Endodermal cell (in vitro differentiated cells): Measurements from ENCODE around the gene ZBTB34. TPM values are rescaled to one million over a fixed set of nuclear protein-coding genes. Genes with fewer than 3 reads are reported as not detected.
"Not testable (repeated sequence)": the region's sequence is repeated elsewhere in the genome, so short reads cannot be mapped to it uniquely, and the experiment has no call there.

ENCODE experiments used
- DNase-seq: peaks from one replicate; pipeline ENCODE4 v3.0.0-alpha.2; 2017
- H3K27ac ChIP-seq: 2 replicates; pipeline ENCODE4 v1.5.1; 2013; ENCODE audit warnings: mild to moderate bottlenecking, low read depth, low read length, moderate library complexity
- H3K27me3 ChIP-seq: 2 replicates; pipeline ENCODE4 v1.6.1; 2013; ENCODE audit warnings: mild to moderate bottlenecking, low read length, moderate library complexity; ENCODE audit not compliant: insufficient read depth, control insufficient read depth, poor library complexity, severe bottlenecking
- H3K36me3 ChIP-seq: 2 replicates; pipeline ENCODE4 v1.7.0; 2013; ENCODE audit warnings: mild to moderate bottlenecking, low read length, moderate library complexity; ENCODE audit not compliant: control insufficient read depth, insufficient read depth
- H3K4me1 ChIP-seq: one replicate; pipeline ENCODE4 v1.7.0; 2013; ENCODE audit warnings: low read length; ENCODE audit not compliant: control insufficient read depth, insufficient read depth
- H3K4me3 ChIP-seq: 2 replicates; pipeline ENCODE4 v1.5.1; 2013; ENCODE audit warnings: mild to moderate bottlenecking, low read length, moderate library complexity
- H3K9ac ChIP-seq: 2 replicates; pipeline ENCODE4 v1.6.1; 2013; ENCODE audit warnings: mild to moderate bottlenecking, low read length, moderate library complexity; ENCODE audit not compliant: poor library complexity, severe bottlenecking; ENCODE audit errors: extremely low read depth
- H3K9me3 ChIP-seq: 2 replicates; pipeline ENCODE4 v1.6.1; 2013; ENCODE audit warnings: mild to moderate bottlenecking, low read length, moderate library complexity; ENCODE audit not compliant: control insufficient read depth
- H3K27ac Mint-ChIP-seq: 2 replicates; pipeline ENCODE4 v1.8.0; 2020; ENCODE audit warnings: mixed read lengths
- H3K27me3 Mint-ChIP-seq: 2 replicates; pipeline ENCODE4 v1.8.0; 2021; ENCODE audit warnings: mild to moderate bottlenecking, mixed read lengths; ENCODE audit not compliant: insufficient read depth
- H3K36me3 Mint-ChIP-seq: 2 replicates; pipeline ENCODE4 v1.8.0; 2020; ENCODE audit warnings: low read depth, mixed read lengths
- H3K4me1 Mint-ChIP-seq: 2 replicates; pipeline ENCODE4 v1.8.0; 2020; ENCODE audit warnings: mixed read lengths
- H3K4me3 Mint-ChIP-seq: 2 replicates; pipeline ENCODE4 v1.8.0; 2020; ENCODE audit warnings: mild to moderate bottlenecking, moderate library complexity, mixed read lengths
- H3K9me3 Mint-ChIP-seq: 2 replicates; pipeline ENCODE4 v1.8.0; 2020; ENCODE audit warnings: mild to moderate bottlenecking, mixed read lengths
- CTCF ChIP-seq: fragments of 200-600 bp; sonication (generic); conservative IDR thresholded peaks from 2 replicates; pipeline ENCODE4 v1.5.0; 2021; ENCODE audit warnings: antibody characterized with exemption, mild to moderate bottlenecking
- WGBS, 2 experiments: methylation state at CpG; one replicate each; pipeline versions ENCODE4 v1.1.5 to v1.1.7; 2013; ENCODE audit warnings: missing lambda C conversion rate in 2 of 2, mixed read lengths in 1 of 2; ENCODE audit not compliant: insufficient coverage in 1 of 2, insufficient read length in 1 of 2; 5-methylcytosine and 5-hydroxymethylcytosine counted together
- total RNA-seq, 2 donors: library from RNA; stranded (reverse); fragmentation: NEBNext Ultra II Directional in 1 of 2; extraction: Animal tissue kit (Norgen Biotek cat#: 25700) in 1 of 2; gene quantifications; 2 replicates in 1 of 2; 3 replicates in 1 of 2; pipeline ENCODE4 v1.2.1, GENCODE V29; 2021

ZBTB34 gene
- total RNA-seq, 2 donors from 2014 or later, result 19.7 to 24.9 TPM

DNA sequence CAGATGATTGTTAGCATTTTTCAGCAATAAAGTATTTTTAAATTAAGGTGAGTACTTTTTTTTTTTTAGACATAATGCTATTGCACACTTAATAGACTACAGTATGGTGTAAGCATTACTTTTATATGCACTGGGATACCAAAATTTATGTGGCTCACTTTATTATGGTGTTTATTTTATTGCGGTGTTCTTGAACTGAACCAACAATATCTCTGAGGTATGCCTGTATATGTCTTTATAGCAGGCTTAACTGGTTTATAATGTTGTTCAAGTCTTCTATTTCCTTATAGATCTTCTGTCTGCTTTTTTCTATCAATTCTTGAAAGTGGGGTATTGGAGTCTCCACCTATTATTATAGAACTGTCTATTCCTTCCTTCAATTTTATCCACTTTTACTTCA is 37.6 kb upstream of the ZBTB34 start:
- Mint-ChIP-seq H3K27me3 (no peaks in the 10 kb centered on the region), H3K9me3 (peaks cover 25% of the 10 kb centered on the region), H3K4me3 (no peak overlapping the region), H3K4me1 (peaks cover 7% of the 10 kb centered on the region), H3K27ac (no peak overlapping the region), H3K36me3 (peaks cover 74% of the 10 kb centered on the region)
- no peak overlapping the region for H3K9ac ChIP-seq
- DNase-seq, result no peak
- no peaks in the 10 kb centered on the region for H3K4me1 ChIP-seq
- H3K36me3 ChIP-seq, result peaks cover 56% of the 10 kb centered on the region
- H3K27ac ChIP-seq, result no peak overlapping the region
- H3K9me3 ChIP-seq, result peaks cover 28% of the 10 kb centered on the region
- no peak overlapping the region for H3K4me3 ChIP-seq
- 91% methylated on average over 1 of the region's 1 CpG; no CpG with 5 or more reads in 1 of the 2 experiments for WGBS, 2 experiments
- H3K27me3 ChIP-seq, result no peaks in the 10 kb centered on the region
- no peak for TF ChIP-seq CTCF

DNA sequence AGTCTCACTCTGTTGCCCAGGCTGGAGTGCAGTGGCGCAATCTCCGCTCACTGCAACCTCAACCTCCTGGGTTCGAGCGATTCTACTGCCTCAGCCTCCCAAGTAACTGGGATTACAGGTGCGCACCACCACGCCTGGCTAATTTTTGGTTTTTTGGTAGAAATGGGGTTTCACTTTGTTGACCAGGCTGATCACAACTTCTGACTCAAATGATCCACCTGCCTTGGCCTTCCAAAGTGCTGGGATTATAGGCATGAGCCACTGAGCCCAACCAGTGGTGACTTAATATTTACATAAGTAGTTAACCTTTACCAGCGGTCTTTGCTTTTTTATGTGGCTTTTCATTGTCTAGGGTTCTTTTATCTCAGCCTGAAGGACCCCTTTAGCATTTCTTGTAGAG is 36.4 kb upstream of the ZBTB34 start:
- H3K27me3 Mint-ChIP-seq, result not testable (repeated sequence)
- WGBS, 2 experiments, result 86 to 95% methylated on average over 6 to 7 of the region's 7 CpGs

DNA sequence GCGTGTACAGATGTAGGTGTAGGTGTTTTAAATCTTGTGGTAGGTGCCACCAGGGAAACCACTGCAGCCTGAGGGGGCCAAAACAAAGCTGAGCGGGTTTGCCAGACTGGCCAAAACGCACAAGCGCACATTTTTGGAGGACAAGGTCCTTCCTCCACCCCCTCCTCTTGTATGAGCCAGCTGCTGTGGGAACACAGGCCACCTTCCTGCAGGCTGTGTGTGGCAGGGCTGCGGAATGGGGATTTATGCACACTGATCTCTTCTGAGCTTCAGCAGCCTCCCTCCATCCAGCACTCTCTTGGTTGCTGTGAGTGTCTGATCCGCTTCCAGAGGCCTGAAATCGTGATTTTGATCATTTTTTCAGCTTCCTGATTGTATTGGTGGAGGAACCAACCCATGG is 33.2 kb upstream of the ZBTB34 start:
- H3K36me3 ChIP-seq, result peaks cover 30% of the 10 kb centered on the region
- H3K4me1 Mint-ChIP-seq, result peaks cover 7% of the 10 kb centered on the region
- no peaks in the 10 kb centered on the region for H3K27me3 ChIP-seq
- H3K4me1 ChIP-seq, result no peaks in the 10 kb centered on the region
- no peaks in the 10 kb centered on the region for H3K9me3 ChIP-seq
- 93 to 97% methylated on average over 3 to 7 of the region's 7 CpGs for WGBS, 2 experiments
- H3K9me3 Mint-ChIP-seq, result no peaks in the 10 kb centered on the region
- no peak overlapping the region for H3K27ac Mint-ChIP-seq
- no peak overlapping the region for H3K9ac ChIP-seq
- TF ChIP-seq CTCF, result no peak
- no peaks in the 10 kb centered on the region for H3K27me3 Mint-ChIP-seq
- no peak overlapping the region for H3K4me3 ChIP-seq
- H3K4me3 Mint-ChIP-seq, result no peak overlapping the region
- no peak overlapping the region for H3K27ac ChIP-seq
- DNase-seq, result no peak
- peaks cover 47% of the 10 kb centered on the region for H3K36me3 Mint-ChIP-seq

More for the DNA sequence above, 36.4 kb upstream of the ZBTB34 start:
- not testable (repeated sequence) for H3K4me3 ChIP-seq, DNase-seq, H3K27ac ChIP-seq, H3K9ac ChIP-seq, H3K4me1 Mint-ChIP-seq, H3K27me3 ChIP-seq, H3K4me3 Mint-ChIP-seq, H3K4me1 ChIP-seq
- Mint-ChIP-seq H3K9me3 (peaks cover 14% of the 10 kb centered on the region), H3K36me3 (peaks cover 66% of the 10 kb centered on the region), H3K27ac (peak overlapping the region; percentile 48)
- Histone ChIP-seq H3K9me3 (peaks cover 16% of the 10 kb centered on the region), H3K36me3 (peaks cover 46% of the 10 kb centered on the region)

GRCh38 chr9:126829035-126829434 is 31.4 kb upstream of the ZBTB34 start:
- no peak for DNase-seq
- no peak overlapping the region for H3K27ac Mint-ChIP-seq
- H3K27me3 Mint-ChIP-seq, result no peaks in the 10 kb centered on the region
- Histone ChIP-seq H3K4me1 (no peaks in the 10 kb centered on the region), H3K9ac (no peak overlapping the region), H3K36me3 (peaks cover 40% of the 10 kb centered on the region), H3K4me3 (no peak overlapping the region), H3K27ac (no peak overlapping the region), H3K27me3 (no peaks in the 10 kb centered on the region), H3K9me3 (no peaks in the 10 kb centered on the region)
- no peaks in the 10 kb centered on the region for H3K9me3 Mint-ChIP-seq
- peaks cover 7% of the 10 kb centered on the region for H3K4me1 Mint-ChIP-seq
- no peak for TF ChIP-seq CTCF
- H3K4me3 Mint-ChIP-seq, result no peak overlapping the region
- WGBS, 2 experiments, result 100% methylated on average over 1 of the region's 1 CpG; no CpG with 5 or more reads in 1 of the 2 experiments
- peaks cover 50% of the 10 kb centered on the region for H3K36me3 Mint-ChIP-seq
